ENCODE results near the gene SLC26A1. TPM values are rescaled to one million over a fixed set of nuclear protein-coding genes. Genes with fewer than 3 reads are reported as not detected.
A peak's percentile ranks its signal among the peaks of the same experiment; 100 is the strongest.

The SLC26A1 gene, protein sequence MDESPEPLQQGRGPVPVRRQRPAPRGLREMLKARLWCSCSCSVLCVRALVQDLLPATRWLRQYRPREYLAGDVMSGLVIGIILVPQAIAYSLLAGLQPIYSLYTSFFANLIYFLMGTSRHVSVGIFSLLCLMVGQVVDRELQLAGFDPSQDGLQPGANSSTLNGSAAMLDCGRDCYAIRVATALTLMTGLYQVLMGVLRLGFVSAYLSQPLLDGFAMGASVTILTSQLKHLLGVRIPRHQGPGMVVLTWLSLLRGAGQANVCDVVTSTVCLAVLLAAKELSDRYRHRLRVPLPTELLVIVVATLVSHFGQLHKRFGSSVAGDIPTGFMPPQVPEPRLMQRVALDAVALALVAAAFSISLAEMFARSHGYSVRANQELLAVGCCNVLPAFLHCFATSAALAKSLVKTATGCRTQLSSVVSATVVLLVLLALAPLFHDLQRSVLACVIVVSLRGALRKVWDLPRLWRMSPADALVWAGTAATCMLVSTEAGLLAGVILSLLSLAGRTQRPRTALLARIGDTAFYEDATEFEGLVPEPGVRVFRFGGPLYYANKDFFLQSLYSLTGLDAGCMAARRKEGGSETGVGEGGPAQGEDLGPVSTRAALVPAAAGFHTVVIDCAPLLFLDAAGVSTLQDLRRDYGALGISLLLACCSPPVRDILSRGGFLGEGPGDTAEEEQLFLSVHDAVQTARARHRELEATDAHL
- 10 to 100 TPM in 5 of 6 experiments, 1 to 10 TPM in 1; 9.6 to 30.9 (median 23.0) TPM for total RNA-seq
- long read RNA-seq, partial matches to known transcripts, result 0 of 2 reads
- long read RNA-seq, other reads (novel, unspliced or antisense), result 0 of 2 reads

GRCh38 chr4:993111-994029, at the start of gene SLC26A1:
Gene SLC26A1 (minus strand): TSS chr4:993404. CDS start chr4:991703, 1,701 bp downstream.
- DNase-seq, result peak; percentile 83 to 93 (median 89)
- Histone ChIP-seq H3K27me3 (no peaks in the 10 kb centered on the region), H3K4me3 (peak within 1 kb of the TSS; percentile 43 to 68 (median 66)), H3K4me1 (peaks cover 0 to 16% (median 7%) of the 10 kb centered on the region in 4 donors), H3K27ac (peak within 1 kb of the TSS; percentile 84 to 97 (median 94)), H3K9me3 (no peaks in the 10 kb centered on the region), H3K36me3 (peaks cover 0 to 17% (median 4%) of the 10 kb centered on the region in 4 donors)
- 13% methylated on average over 7 of the region's 37 CpGs for WGBS (ENCODE audit: insufficient coverage, low coverage, low lambda C conversion rate, missing lambda C conversion rate)
- intact Hi-C loops (cut with DNase I), result no loop called here
- TF ChIP-seq POLR2A (IDR thresholded peaks at IDR 0.05) (peak; percentile 18), CTCF (IDR thresholded peaks at IDR 0.05) (peak in 1 of 4 donors; percentile 8)
- peak; percentile 65 to 72 (median 70) for ATAC-seq

- Histone ChIP-seq H3K4me1 (peaks cover 0 to 7% (median 4%) of the 10 kb centered on the region in 4 donors), H3K4me3 (no peak overlapping the region), H3K27me3 (no peaks in the 10 kb centered on the region), H3K36me3 (no peaks in the 10 kb centered on the region), H3K27ac (no peak overlapping the region), H3K9me3 (no peaks in the 10 kb centered on the region)
- TF ChIP-seq POLR2A (IDR thresholded peaks at IDR 0.05) (no peak), CTCF (IDR thresholded peaks at IDR 0.05) (no peak)
- intact Hi-C loops (cut with DNase I), result no loop called here
- 87% methylated on average over 17 of the region's 17 CpGs for WGBS (ENCODE audit: insufficient coverage, low coverage, low lambda C conversion rate, missing lambda C conversion rate)
- peak in 1 of 3 donors; percentile 46 for DNase-seq
- no peak for ATAC-seq
Observed at GRCh38 chr4:1042352-1043055, 49.3 kb upstream of the SLC26A1 start.

- intact Hi-C loops (cut with DNase I), result no loop called here
- Histone ChIP-seq H3K4me1 (peaks cover 0 to 2% (median under 1%) of the 10 kb centered on the region in 4 donors), H3K4me3 (no peak overlapping the region), H3K36me3 (no peaks in the 10 kb centered on the region), H3K9me3 (no peaks in the 10 kb centered on the region), H3K27ac (no peak overlapping the region), H3K27me3 (no peaks in the 10 kb centered on the region)
- WGBS (ENCODE audit: insufficient coverage, low coverage, low lambda C conversion rate, missing lambda C conversion rate), result 63% methylated on average over 2 of the region's 8 CpGs
- no peak for TF ChIP-seq CTCF (IDR thresholded peaks at IDR 0.05)
- TF ChIP-seq POLR2A (IDR thresholded peaks at IDR 0.05), result no peak
- DNase-seq, result peak in 1 of 3 donors; percentile 29
- no peak for ATAC-seq
Observed at GRCh38 chr4:1041936-1042330, 48.7 kb upstream of the SLC26A1 start.
